ENCODE results near the gene SLC7A14.

Gene SLC7A14

GRCh38 chr3:170585937-170586310 is at the start of gene SLC7A14:
TSS of gene SLC7A14 (minus strand) at chr3:170586075. CDS start at chr3:170526936, 59,139 bp downstream.
- H3K4me3 ChIP-seq (ENCODE audit: low read length) = no peak within 1 kb of the TSS
- no peak for TF ChIP-seq CTCF (IDR thresholded peaks at IDR 0.05; ENCODE audit: insufficient read depth, low read depth, low read length, missing control alignments)
- DNase-seq (ENCODE audit: low read depth) = no peak

- no peak overlapping the region for H3K4me3 ChIP-seq (ENCODE audit: low read length)
- TF ChIP-seq CTCF (IDR thresholded peaks at IDR 0.05; ENCODE audit: insufficient read depth, low read depth, low read length, missing control alignments) = no peak
- DNase-seq (ENCODE audit: low read depth) = no peak
Observed at GRCh38 chr3:170635385-170635735, 49.5 kb upstream of the SLC7A14 start.

- TF ChIP-seq CTCF (IDR thresholded peaks at IDR 0.05; ENCODE audit: insufficient read depth, low read depth, low read length, missing control alignments) = no peak
- no peak overlapping the region for H3K4me3 ChIP-seq (ENCODE audit: low read length)
- no peak for DNase-seq (ENCODE audit: low read depth)
Observed at GRCh38 chr3:170634663-170635384, 48.9 kb upstream of the SLC7A14 start.

GRCh38 chr3:170633573-170633972 is 47.7 kb upstream of the SLC7A14 start:
- TF ChIP-seq CTCF (IDR thresholded peaks at IDR 0.05; ENCODE audit: insufficient read depth, low read depth, low read length, missing control alignments) = no peak
- no peak overlapping the region for H3K4me3 ChIP-seq (ENCODE audit: low read length)
- DNase-seq (ENCODE audit: low read depth) = no peak

- DNase-seq (ENCODE audit: low read depth) = peak; percentile 71
- no peak for TF ChIP-seq CTCF (IDR thresholded peaks at IDR 0.05; ENCODE audit: insufficient read depth, low read depth, low read length, missing control alignments)
- no peak overlapping the region for H3K4me3 ChIP-seq (ENCODE audit: low read length)
Observed at GRCh38 chr3:170632780-170633179, 46.9 kb upstream of the SLC7A14 start.

GRCh38 chr3:170631755-170632488 is 46.0 kb upstream of the SLC7A14 start:
- DNase-seq (ENCODE audit: low read depth) = no peak
- TF ChIP-seq CTCF (IDR thresholded peaks at IDR 0.05; ENCODE audit: insufficient read depth, low read depth, low read length, missing control alignments) = no peak

More at GRCh38 chr3:170631755-170632488, 46.0 kb upstream of the SLC7A14 start:
- no peak overlapping the region for H3K4me3 ChIP-seq (ENCODE audit: low read length)
